HepG2 (cell line): Measurements from ENCODE around the gene NSD2. TPM values are rescaled to one million over a fixed set of nuclear protein-coding genes. Genes with fewer than 3 reads are reported as not detected.

ENCODE experiments used
- AHR ChIP-seq: IDR thresholded peaks from 2 replicates; pipeline ENCODE4 v1.6.1; 2018; ENCODE audit warnings: missing genetic modification reagents, missing compliant biosample characterization
- BCLAF1 ChIP-seq: fragments of 450-650 bp; IDR thresholded peaks from 2 replicates; pipeline ENCODE4 v1.6.1; 2017; ENCODE audit warnings: mild to moderate bottlenecking
- ELF4 ChIP-seq: sonication (generic); formaldehyde crosslinking; IDR thresholded peaks from 2 replicates; pipeline ENCODE4 v1.5.0; 2020; ENCODE audit warnings: missing genetic modification reagents, mild to moderate bottlenecking, moderate library complexity, borderline replicate concordance
- FUBP1 ChIP-seq: sonication (generic); formaldehyde crosslinking; IDR thresholded peaks from 2 replicates; pipeline ENCODE4 v1.5.1; 2020; ENCODE audit warnings: missing genetic modification reagents, mild to moderate bottlenecking, borderline replicate concordance
- KDM1A ChIP-seq: IDR thresholded peaks from 2 replicates; pipeline ENCODE4 v1.6.1; 2016; ENCODE audit warnings: missing compliant biosample characterization
- KDM4B ChIP-seq: sonication (generic); formaldehyde crosslinking; IDR thresholded peaks from 2 replicates; pipeline ENCODE4 v1.4.0; 2020; ENCODE audit warnings: missing genetic modification reagents
- MZF1 ChIP-seq: sonication (generic); formaldehyde crosslinking; IDR thresholded peaks from 2 replicates; pipeline ENCODE4 v1.8.1; 2023; ENCODE audit warnings: mild to moderate bottlenecking, missing genetic modification reagents, borderline replicate concordance
- PITX1 ChIP-seq: sonication (generic); formaldehyde crosslinking; IDR thresholded peaks from 2 replicates; pipeline ENCODE4 v1.5.1; 2020; ENCODE audit warnings: mild to moderate bottlenecking, missing genetic modification reagents
- SCMH1 ChIP-seq: sonication (generic); formaldehyde crosslinking; IDR thresholded peaks from 2 replicates; pipeline ENCODE4 v1.9.0; 2021; ENCODE audit warnings: missing genetic modification reagents, mild to moderate bottlenecking, borderline replicate concordance
- STAT5B ChIP-seq: sonication (generic); formaldehyde crosslinking; IDR thresholded peaks from 2 replicates; pipeline ENCODE4 v1.4.0; 2020; ENCODE audit warnings: missing genetic modification reagents
- ZFP36L2 ChIP-seq: sonication (generic); formaldehyde crosslinking; IDR thresholded peaks from 2 replicates; pipeline ENCODE4 v1.4.0; 2020; ENCODE audit warnings: missing genetic modification reagents
- ZNF20 ChIP-seq: sonication (generic); formaldehyde crosslinking; IDR thresholded peaks from 2 replicates; pipeline ENCODE4 v1.4.0; 2020; ENCODE audit warnings: mild to moderate bottlenecking, moderate library complexity, missing genetic modification reagents
- ZNF33B ChIP-seq: sonication (generic); formaldehyde crosslinking; IDR thresholded peaks from 2 replicates; pipeline ENCODE4 v1.5.1; 2020; ENCODE audit warnings: mild to moderate bottlenecking, missing genetic modification reagents
- ZNF354B ChIP-seq: sonication (generic); formaldehyde crosslinking; IDR thresholded peaks from 2 replicates; pipeline ENCODE4 v1.8.0; 2022; ENCODE audit warnings: mild to moderate bottlenecking, missing genetic modification reagents
- ZNF580 ChIP-seq: IDR thresholded peaks from 2 replicates; pipeline ENCODE4 v1.6.1; 2016; ENCODE audit warnings: low read depth, borderline replicate concordance
- ZNF629 ChIP-seq: sonication (generic); formaldehyde crosslinking; conservative IDR thresholded peaks from 2 replicates; pipeline ENCODE4 v1.5.0; 2020; ENCODE audit warnings: missing genetic modification reagents
- ZNF678 ChIP-seq: sonication (generic); formaldehyde crosslinking; IDR thresholded peaks from 2 replicates; pipeline ENCODE4 v1.4.0; 2020; ENCODE audit warnings: mild to moderate bottlenecking, missing genetic modification reagents
- ZNF749 ChIP-seq: sonication (generic); formaldehyde crosslinking; IDR thresholded peaks from 2 replicates; pipeline ENCODE4 v1.8.0; 2022; ENCODE audit warnings: mild to moderate bottlenecking, missing genetic modification reagents, moderate library complexity, borderline replicate concordance
- ZNF784 ChIP-seq: sonication (generic); formaldehyde crosslinking; IDR thresholded peaks from 2 replicates; pipeline ENCODE4 v1.5.1; 2020; ENCODE audit warnings: missing genetic modification reagents, mild to moderate bottlenecking, borderline replicate concordance
- polyA plus RNA-seq, 8 experiments: library from polyadenylated mRNA; depleted of rRNA in 3 of 8; stranded (reverse) in 7 of 8; unstranded in 1 of 8; fragments of >200 nt; fragmentation: Illumina TruSeq in 4 of 8; extraction: Trizol in 4 of 8; gene quantifications; 2 replicates each; pipeline versions ENCODE4 v1.2.1 to v1.2.3, GENCODE V29; 2011 to 2016; ENCODE audit warnings: low read depth in 4 of 8, missing spikeins in 1 of 8, mixed read lengths in 1 of 8; ENCODE audit not compliant: insufficient read depth in 1 of 8
- total RNA-seq, 5 experiments: library from RNA; depleted of rRNA; stranded (reverse); fragments of >200 nt; fragmentation: Illumina TruSeq; extraction: Trizol; gene quantifications; 2 replicates each; pipeline ENCODE4 v1.2.3, GENCODE V29; 2016; ENCODE audit warnings: low read depth in 1 of 5
- TF ChIP-seq, protein P1 (sequence below): sonication (generic); formaldehyde crosslinking; IDR thresholded peaks from 2 replicates; pipeline ENCODE4 v1.4.0; 2020; ENCODE audit warnings: missing genetic modification reagents
- TF ChIP-seq, protein P2 (sequence below): sonication (generic); formaldehyde crosslinking; IDR thresholded peaks from 2 replicates; pipeline ENCODE4 v1.4.0; 2020; ENCODE audit warnings: missing genetic modification reagents

The NSD2 gene
- total and polyA plus RNA-seq, 2 of the 13 experiments (the other 11 are each of a cell fraction or from before 2014, with no cell fraction given) = 22.0 to 65.9 TPM

- TF ChIP-seq, protein P1, sequence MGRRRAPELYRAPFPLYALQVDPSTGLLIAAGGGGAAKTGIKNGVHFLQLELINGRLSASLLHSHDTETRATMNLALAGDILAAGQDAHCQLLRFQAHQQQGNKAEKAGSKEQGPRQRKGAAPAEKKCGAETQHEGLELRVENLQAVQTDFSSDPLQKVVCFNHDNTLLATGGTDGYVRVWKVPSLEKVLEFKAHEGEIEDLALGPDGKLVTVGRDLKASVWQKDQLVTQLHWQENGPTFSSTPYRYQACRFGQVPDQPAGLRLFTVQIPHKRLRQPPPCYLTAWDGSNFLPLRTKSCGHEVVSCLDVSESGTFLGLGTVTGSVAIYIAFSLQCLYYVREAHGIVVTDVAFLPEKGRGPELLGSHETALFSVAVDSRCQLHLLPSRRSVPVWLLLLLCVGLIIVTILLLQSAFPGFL (CRISPR knock-in tag) = 0 out of 2 replicates have a peak, but pooled peaks have one; percentile 41
- TF ChIP-seq, protein P2, sequence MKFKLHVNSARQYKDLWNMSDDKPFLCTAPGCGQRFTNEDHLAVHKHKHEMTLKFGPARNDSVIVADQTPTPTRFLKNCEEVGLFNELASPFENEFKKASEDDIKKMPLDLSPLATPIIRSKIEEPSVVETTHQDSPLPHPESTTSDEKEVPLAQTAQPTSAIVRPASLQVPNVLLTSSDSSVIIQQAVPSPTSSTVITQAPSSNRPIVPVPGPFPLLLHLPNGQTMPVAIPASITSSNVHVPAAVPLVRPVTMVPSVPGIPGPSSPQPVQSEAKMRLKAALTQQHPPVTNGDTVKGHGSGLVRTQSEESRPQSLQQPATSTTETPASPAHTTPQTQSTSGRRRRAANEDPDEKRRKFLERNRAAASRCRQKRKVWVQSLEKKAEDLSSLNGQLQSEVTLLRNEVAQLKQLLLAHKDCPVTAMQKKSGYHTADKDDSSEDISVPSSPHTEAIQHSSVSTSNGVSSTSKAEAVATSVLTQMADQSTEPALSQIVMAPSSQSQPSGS = peak; percentile 56; the same call in 1 of the 2 replicates
- TF ChIP-seq SCMH1 (CRISPR knock-in tag) = no peak
- TF ChIP-seq KDM4B (CRISPR knock-in tag) = no peak
- no peak for TF ChIP-seq ZNF784
- no peak for TF ChIP-seq AHR (CRISPR knock-in tag)
- no peak for TF ChIP-seq KDM1A (CRISPR knock-in tag)
- no peak for TF ChIP-seq ZNF20 (CRISPR knock-in tag)
- no peak for TF ChIP-seq ZNF33B
- TF ChIP-seq ZNF580 = 0 out of 2 replicates have a peak, but pooled peaks have one; percentile 88
- no peak for TF ChIP-seq ELF4 (CRISPR knock-in tag)
- TF ChIP-seq MZF1 (CRISPR knock-in tag) = no peak
- TF ChIP-seq PITX1 (CRISPR knock-in tag) = 0 out of 2 replicates have a peak, but pooled peaks have one; percentile 13
- TF ChIP-seq FUBP1 (CRISPR knock-in tag) = no peak
- no peak for TF ChIP-seq BCLAF1
- TF ChIP-seq STAT5B (CRISPR knock-in tag) = no peak
- no peak for TF ChIP-seq ZNF749
- TF ChIP-seq ZNF629 (CRISPR knock-in tag) = 0 out of 2 replicates have a peak, but pooled peaks have one; percentile 6
- TF ChIP-seq ZFP36L2 (CRISPR knock-in tag) = no peak
- no peak for TF ChIP-seq ZNF678 (CRISPR knock-in tag)
- no peak for TF ChIP-seq ZNF354B (CRISPR knock-in tag)
Observed at GRCh38 chr4:1856071-1856942, 14.9 kb upstream of the NSD2 start, which contains the start of gene LETM1 (continued).
